ENCODE measurements around the gene DLGAP1.

- no peak for TF ChIP-seq EZH2 (IDR thresholded peaks at IDR 0.05)
- TF ChIP-seq, protein P1, sequence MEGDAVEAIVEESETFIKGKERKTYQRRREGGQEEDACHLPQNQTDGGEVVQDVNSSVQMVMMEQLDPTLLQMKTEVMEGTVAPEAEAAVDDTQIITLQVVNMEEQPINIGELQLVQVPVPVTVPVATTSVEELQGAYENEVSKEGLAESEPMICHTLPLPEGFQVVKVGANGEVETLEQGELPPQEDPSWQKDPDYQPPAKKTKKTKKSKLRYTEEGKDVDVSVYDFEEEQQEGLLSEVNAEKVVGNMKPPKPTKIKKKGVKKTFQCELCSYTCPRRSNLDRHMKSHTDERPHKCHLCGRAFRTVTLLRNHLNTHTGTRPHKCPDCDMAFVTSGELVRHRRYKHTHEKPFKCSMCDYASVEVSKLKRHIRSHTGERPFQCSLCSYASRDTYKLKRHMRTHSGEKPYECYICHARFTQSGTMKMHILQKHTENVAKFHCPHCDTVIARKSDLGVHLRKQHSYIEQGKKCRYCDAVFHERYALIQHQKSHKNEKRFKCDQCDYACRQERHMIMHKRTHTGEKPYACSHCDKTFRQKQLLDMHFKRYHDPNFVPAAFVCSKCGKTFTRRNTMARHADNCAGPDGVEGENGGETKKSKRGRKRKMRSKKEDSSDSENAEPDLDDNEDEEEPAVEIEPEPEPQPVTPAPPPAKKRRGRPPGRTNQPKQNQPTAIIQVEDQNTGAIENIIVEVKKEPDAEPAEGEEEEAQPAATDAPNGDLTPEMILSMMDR (IDR thresholded peaks at IDR 0.05) = no peak
- no peak for TF ChIP-seq EZH2phosphoT487 (IDR thresholded peaks at IDR 0.05)
Measured at GRCh38 chr18:3886575-3887322, 568.4 kb downstream of the DLGAP1 start.
